ENCODE measurements around the gene BTLA. TPM values are rescaled to one million over a fixed set of nuclear protein-coding genes. Genes with fewer than 3 reads are reported as not detected.
"Not testable (repeated sequence)": the region's sequence is repeated elsewhere in the genome, so short reads cannot be mapped to it uniquely, and the experiment has no call there.

Gene BTLA
- total RNA-seq, 4 donors from 2014 or later: 0.22 to 0.57 (median 0.41) TPM; not detected in 1

DNA sequence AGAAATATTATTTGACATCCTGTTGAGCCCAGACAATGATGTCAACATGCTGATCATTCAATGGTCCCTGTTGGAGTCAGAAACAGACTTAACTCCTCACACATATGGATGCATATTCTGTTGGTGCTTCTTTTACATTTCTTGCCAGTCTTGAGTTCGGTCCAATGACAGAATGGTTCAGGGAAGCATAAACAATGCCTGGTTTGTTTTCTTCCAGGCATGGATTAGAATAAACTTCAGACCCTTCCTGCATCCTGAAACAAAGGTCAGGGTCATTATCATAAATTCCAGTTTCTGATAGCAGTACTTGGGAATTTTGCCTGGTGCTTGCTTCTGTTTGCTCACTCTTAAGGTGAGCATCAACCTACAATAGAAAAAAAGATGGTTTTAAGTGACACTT lies 33.3 kb downstream of the BTLA start:
- Histone ChIP-seq H3K36me3 (no peaks in the 10 kb centered on the region), H3K9me3 (no peaks in the 10 kb centered on the region), H3K27ac (no peak overlapping the region), H3K27me3 (no peaks in the 10 kb centered on the region), H3K4me3 (no peak overlapping the region), H3K4me1 (peaks cover 0 to 8% (median 0%) of the 10 kb centered on the region in 3 donors)
- intact Hi-C loops (cut with DNase I): no loop called here
- no peak for DNase-seq
- 0 to 22% methylated on average over 1 of the region's 1 CpG for WGBS, 2 donors
- TF ChIP-seq, protein P1, sequence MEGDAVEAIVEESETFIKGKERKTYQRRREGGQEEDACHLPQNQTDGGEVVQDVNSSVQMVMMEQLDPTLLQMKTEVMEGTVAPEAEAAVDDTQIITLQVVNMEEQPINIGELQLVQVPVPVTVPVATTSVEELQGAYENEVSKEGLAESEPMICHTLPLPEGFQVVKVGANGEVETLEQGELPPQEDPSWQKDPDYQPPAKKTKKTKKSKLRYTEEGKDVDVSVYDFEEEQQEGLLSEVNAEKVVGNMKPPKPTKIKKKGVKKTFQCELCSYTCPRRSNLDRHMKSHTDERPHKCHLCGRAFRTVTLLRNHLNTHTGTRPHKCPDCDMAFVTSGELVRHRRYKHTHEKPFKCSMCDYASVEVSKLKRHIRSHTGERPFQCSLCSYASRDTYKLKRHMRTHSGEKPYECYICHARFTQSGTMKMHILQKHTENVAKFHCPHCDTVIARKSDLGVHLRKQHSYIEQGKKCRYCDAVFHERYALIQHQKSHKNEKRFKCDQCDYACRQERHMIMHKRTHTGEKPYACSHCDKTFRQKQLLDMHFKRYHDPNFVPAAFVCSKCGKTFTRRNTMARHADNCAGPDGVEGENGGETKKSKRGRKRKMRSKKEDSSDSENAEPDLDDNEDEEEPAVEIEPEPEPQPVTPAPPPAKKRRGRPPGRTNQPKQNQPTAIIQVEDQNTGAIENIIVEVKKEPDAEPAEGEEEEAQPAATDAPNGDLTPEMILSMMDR (IDR thresholded peaks at IDR 0.05): no peak
- no peak for TF ChIP-seq POLR2A (IDR thresholded peaks at IDR 0.05)

DNA sequence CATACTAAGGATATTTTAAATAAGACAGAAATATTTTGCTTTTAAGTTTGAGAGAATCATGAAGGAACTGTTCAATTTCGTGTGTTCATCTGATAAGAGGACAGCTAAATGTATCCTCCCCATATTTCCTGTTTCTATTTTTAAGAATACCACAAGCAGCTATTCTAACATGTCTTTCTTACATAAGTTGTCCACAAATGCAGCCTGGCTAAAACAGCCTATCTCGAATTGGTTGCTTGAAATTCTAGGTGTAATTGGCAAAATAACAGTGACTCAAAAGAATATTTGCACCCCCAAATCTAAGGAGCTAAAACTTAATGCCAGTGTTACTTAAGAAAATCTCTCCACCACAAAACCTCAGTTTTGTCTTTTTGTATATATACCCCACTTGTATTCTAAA lies 35.0 kb downstream of the BTLA start:
- peaks cover 0 to 8% (median 0%) of the 10 kb centered on the region in 3 donors for H3K4me1 ChIP-seq
- H3K4me3 ChIP-seq: no peak overlapping the region
- 29 to 39% methylated on average over 2 of the region's 2 CpGs for WGBS, 2 donors
- no peak overlapping the region for H3K27ac ChIP-seq
- no peaks in the 10 kb centered on the region for H3K9me3 ChIP-seq
- TF ChIP-seq, protein P1 (IDR thresholded peaks at IDR 0.05): no peak
- no peak for TF ChIP-seq POLR2A (IDR thresholded peaks at IDR 0.05)
- no peaks in the 10 kb centered on the region for H3K27me3 ChIP-seq
- no peak for DNase-seq
- H3K36me3 ChIP-seq: no peaks in the 10 kb centered on the region
- intact Hi-C loops (cut with DNase I): no loop called here

DNA sequence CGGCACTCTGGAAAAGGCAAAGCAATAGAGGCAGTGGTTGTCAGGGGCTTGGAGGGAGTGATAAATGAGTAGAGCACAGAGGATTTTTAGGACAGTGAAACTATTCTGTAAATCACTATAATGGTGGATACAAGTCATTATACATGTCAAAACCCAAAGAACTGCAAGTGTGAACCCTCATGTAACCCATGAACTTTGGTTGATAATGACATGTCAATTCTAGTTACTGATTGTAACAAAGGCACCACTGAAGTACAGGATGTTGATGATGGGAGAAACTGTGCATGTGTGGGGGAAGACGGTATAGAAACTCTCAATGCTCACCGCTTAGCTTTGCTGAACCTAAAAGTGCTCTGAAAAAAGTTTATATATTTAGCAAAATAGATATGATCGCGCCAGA lies 36.0 kb downstream of the BTLA start:
- no peak for DNase-seq
- peaks cover 0 to 8% (median 0%) of the 10 kb centered on the region in 3 donors for H3K4me1 ChIP-seq
- H3K9me3 ChIP-seq: no peaks in the 10 kb centered on the region
- H3K27me3 ChIP-seq: no peaks in the 10 kb centered on the region
- no peak overlapping the region for H3K4me3 ChIP-seq
- intact Hi-C loops (cut with DNase I): no loop called here
- no peak for TF ChIP-seq POLR2A (IDR thresholded peaks at IDR 0.05)
- TF ChIP-seq, protein P1 (IDR thresholded peaks at IDR 0.05): no peak
- no peaks in the 10 kb centered on the region for H3K36me3 ChIP-seq
- WGBS, 2 donors: 82 to 83% methylated on average over 5 of the region's 5 CpGs
- no peak overlapping the region for H3K27ac ChIP-seq

DNA sequence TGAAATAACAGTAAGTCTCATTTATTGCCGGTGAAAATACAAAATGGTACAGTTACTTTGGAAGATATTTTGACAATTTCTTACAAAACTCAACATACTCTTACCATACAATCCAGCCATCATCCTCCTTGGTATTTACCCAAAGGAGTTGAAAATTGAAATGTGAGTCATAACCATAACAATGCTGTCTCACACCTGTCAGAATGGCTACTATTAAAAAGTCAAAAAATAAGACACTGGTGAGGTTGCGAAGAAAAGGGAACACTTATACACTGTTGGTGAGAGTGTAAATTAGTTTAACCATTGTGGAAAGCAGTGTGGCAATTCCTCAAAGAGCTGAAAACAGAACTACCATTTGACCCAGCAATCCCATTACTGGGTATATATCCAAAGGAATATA lies 37.5 kb downstream of the BTLA start:
- H3K9me3 ChIP-seq; DNase-seq; H3K4me3 ChIP-seq; intact Hi-C loops (cut with DNase I); H3K27ac ChIP-seq; H3K4me1 ChIP-seq; H3K27me3 ChIP-seq; H3K36me3 ChIP-seq: not testable (repeated sequence)
- WGBS, 2 donors: 97 to 98% methylated on average over 2 of the region's 2 CpGs

DNA sequence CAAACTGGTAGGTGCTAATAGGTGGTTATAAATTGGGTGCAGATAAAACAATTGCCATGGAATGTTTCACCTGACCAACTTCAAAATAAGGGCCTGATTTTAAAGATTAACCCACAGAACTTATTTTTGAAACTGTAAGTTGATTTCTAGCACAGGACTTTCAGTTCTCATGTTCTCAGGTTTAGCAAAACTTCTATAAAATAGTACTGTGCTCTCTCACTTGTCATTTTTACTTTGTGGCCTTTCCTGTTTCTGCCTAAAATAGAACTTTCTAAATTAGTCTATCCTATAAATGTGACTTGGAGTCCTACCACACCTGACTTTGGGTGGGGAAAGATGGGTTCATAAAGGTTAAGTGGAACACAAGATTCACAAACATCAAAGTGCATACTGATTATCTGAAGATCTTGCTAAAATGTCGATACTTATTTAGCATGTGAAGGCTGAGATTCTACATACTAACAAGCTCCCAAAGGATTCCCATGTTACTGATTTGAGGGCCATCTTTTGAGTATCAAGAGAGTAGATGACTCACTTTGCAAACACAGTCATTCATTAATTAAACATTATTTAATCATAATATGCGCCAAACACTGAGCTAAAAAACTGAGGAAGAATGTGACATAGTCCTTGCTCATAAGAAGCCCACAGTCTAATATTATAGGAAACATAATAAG lies 38.6 kb downstream of the BTLA start:
- WGBS, 2 donors: 17 to 37% methylated on average over 2 of the region's 2 CpGs
- intact Hi-C loops (cut with DNase I): no loop called here
- TF ChIP-seq, protein P1 (IDR thresholded peaks at IDR 0.05): no peak
- TF ChIP-seq POLR2A (IDR thresholded peaks at IDR 0.05): no peak
- Histone ChIP-seq H3K9me3 (no peaks in the 10 kb centered on the region), H3K4me1 (peaks cover 0 to 8% (median 0%) of the 10 kb centered on the region in 3 donors), H3K27me3 (no peaks in the 10 kb centered on the region), H3K36me3 (no peaks in the 10 kb centered on the region), H3K4me3 (no peak overlapping the region), H3K27ac (no peak overlapping the region)
- DNase-seq: no peak

DNA sequence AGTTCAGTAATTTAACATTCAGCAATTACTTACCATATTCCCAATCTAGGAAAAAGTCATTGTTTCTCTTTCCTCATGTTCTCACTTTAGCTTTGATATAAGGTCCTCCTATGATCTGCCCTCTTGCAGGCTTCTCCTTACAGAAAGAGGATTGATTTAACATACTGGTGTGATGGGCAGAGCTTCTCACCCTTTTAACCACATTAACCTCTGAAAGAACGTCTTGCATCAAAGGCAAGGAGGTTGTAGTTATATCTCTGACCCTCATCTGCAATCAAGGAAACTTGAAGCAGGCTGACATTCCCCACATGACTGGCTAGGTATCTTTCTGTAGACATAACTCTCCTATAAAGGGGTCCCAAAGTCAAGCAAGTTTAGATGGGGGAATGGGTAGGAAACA lies 39.5 kb downstream of the BTLA start:
- Histone ChIP-seq H3K9me3 (no peaks in the 10 kb centered on the region), H3K27ac (no peak overlapping the region), H3K4me3 (no peak overlapping the region), H3K27me3 (no peaks in the 10 kb centered on the region), H3K36me3 (no peaks in the 10 kb centered on the region), H3K4me1 (peaks cover 0 to 4% (median 0%) of the 10 kb centered on the region in 3 donors)
- no peak for TF ChIP-seq POLR2A (IDR thresholded peaks at IDR 0.05)
- TF ChIP-seq, protein P1 (IDR thresholded peaks at IDR 0.05): no peak
- intact Hi-C loops (cut with DNase I): no loop called here
- no peak for DNase-seq
- 38 to 55% methylated on average over 1 of the region's 1 CpG for WGBS, 2 donors
